OCI-LY1 (cell line): ENCODE results near the gene XPO1.

Experiments used
- H2AFZ ChIP-seq: fragments of 200-600 bp; sonication (generic), shearing (Covaris generic); 2 replicates; pipeline ENCODE4 v1.6.0; 2014; ENCODE audit warnings: antibody characterized with exemption, mild to moderate bottlenecking, low read length
- H3F3A ChIP-seq: fragments of 200-600 bp; sonication (generic), shearing (Covaris generic); 2 replicates; pipeline ENCODE4 v1.6.0; 2014; ENCODE audit warnings: mild to moderate bottlenecking, antibody characterized with exemption, low read length, moderate library complexity; ENCODE audit not compliant: insufficient read depth
- H3K27ac ChIP-seq: fragments of 200-600 bp; sonication (generic); 2 replicates; pipeline ENCODE4 v1.5.1; 2014; ENCODE audit warnings: low read length, mixed run types, mild to moderate bottlenecking, low read depth; ENCODE audit not compliant: poor library complexity, severe bottlenecking
- H3K27me3 ChIP-seq: fragments of 200-600 bp; sonication (generic); 2 replicates; pipeline ENCODE4 v1.6.0; 2014; ENCODE audit warnings: antibody characterized with exemption, mild to moderate bottlenecking, low read length, moderate library complexity; ENCODE audit not compliant: insufficient read depth
- H3K36me3 ChIP-seq: fragments of 200-600 bp; sonication (generic); 2 replicates; pipeline ENCODE4 v1.6.1; 2014; ENCODE audit warnings: mild to moderate bottlenecking, antibody characterized with exemption, low read length, moderate library complexity, mixed read lengths; ENCODE audit not compliant: insufficient read depth
- H3K4me1 ChIP-seq: fragments of 200-600 bp; sonication (generic); 2 replicates; pipeline ENCODE4 v1.5.1; 2014; ENCODE audit warnings: mild to moderate bottlenecking, low read length, moderate library complexity; ENCODE audit not compliant: insufficient read depth, severe bottlenecking
- H3K4me2 ChIP-seq: fragments of 200-600 bp; sonication (generic), shearing (Covaris generic); 2 replicates; pipeline ENCODE4 v1.6.1; 2014; ENCODE audit warnings: low read length
- H3K4me3 ChIP-seq: fragments of 200-600 bp; sonication (generic); 2 replicates; pipeline ENCODE4 v1.5.1; 2014; ENCODE audit warnings: low read length, low read depth, mild to moderate bottlenecking, mixed read lengths; ENCODE audit not compliant: poor library complexity, severe bottlenecking
- H3K79me2 ChIP-seq: fragments of 200-600 bp; shearing (Covaris generic); 2 replicates; pipeline ENCODE4 v1.6.1; 2016; ENCODE audit warnings: mixed run types, low read length, mixed read lengths; ENCODE audit not compliant: insufficient read depth
- H3K9ac ChIP-seq: fragments of 200-600 bp; sonication (generic), shearing (Covaris generic); 2 replicates; pipeline ENCODE4 v1.6.1; 2014; ENCODE audit warnings: mild to moderate bottlenecking, low read length, mixed read lengths
- H3K9me2 ChIP-seq: fragments of 200-600 bp; sonication (generic), shearing (Covaris generic); 2 replicates; pipeline ENCODE4 v1.6.1; 2014; ENCODE audit warnings: low read depth, mild to moderate bottlenecking, low read length, mixed read lengths
- H3K9me3 ChIP-seq: fragments of 200-600 bp; shearing (Covaris generic); 2 replicates; pipeline ENCODE4 v1.6.1; 2014; ENCODE audit warnings: low read length, mixed read lengths
- H4K20me1 ChIP-seq: fragments of 200-600 bp; sonication (generic), shearing (Covaris generic); 2 replicates; pipeline ENCODE4 v1.6.0; 2016; ENCODE audit warnings: mild to moderate bottlenecking, low read length; ENCODE audit not compliant: insufficient read depth
- EZH2 ChIP-seq: fragments of 200-600 bp; sonication (generic), shearing (Covaris generic); IDR thresholded peaks from 2 replicates; pipeline ENCODE4 v1.8.0; 2017; ENCODE audit warnings: borderline replicate concordance, mixed run types, mild to moderate bottlenecking, antibody characterized with exemption, low read length, moderate library complexity, mixed read lengths
- TF ChIP-seq, protein P1 (sequence below): fragments of 200-600 bp; sonication (generic), shearing (Covaris generic); IDR thresholded peaks from 2 replicates; pipeline ENCODE4 v1.5.1; 2017; ENCODE audit warnings: mild to moderate bottlenecking, antibody characterized with exemption, low read length, moderate library complexity, mixed read lengths

XPO1 gene

GRCh38 chr2:61566566-61566965 is 28.4 kb upstream of the XPO1 start:
- no peak for TF ChIP-seq EZH2
- TF ChIP-seq, protein P1, sequence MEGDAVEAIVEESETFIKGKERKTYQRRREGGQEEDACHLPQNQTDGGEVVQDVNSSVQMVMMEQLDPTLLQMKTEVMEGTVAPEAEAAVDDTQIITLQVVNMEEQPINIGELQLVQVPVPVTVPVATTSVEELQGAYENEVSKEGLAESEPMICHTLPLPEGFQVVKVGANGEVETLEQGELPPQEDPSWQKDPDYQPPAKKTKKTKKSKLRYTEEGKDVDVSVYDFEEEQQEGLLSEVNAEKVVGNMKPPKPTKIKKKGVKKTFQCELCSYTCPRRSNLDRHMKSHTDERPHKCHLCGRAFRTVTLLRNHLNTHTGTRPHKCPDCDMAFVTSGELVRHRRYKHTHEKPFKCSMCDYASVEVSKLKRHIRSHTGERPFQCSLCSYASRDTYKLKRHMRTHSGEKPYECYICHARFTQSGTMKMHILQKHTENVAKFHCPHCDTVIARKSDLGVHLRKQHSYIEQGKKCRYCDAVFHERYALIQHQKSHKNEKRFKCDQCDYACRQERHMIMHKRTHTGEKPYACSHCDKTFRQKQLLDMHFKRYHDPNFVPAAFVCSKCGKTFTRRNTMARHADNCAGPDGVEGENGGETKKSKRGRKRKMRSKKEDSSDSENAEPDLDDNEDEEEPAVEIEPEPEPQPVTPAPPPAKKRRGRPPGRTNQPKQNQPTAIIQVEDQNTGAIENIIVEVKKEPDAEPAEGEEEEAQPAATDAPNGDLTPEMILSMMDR: no peak
- Histone ChIP-seq H3K79me2 (no peaks in the 10 kb centered on the region), H3K27me3 (no peaks in the 10 kb centered on the region), H3K9ac (no peak overlapping the region), H3K4me2 (no peak overlapping the region), H4K20me1 (no peaks in the 10 kb centered on the region), H3K9me2 (no peaks in the 10 kb centered on the region), H3K4me1 (no peaks in the 10 kb centered on the region), H3K36me3 (no peaks in the 10 kb centered on the region), H3K9me3 (no peaks in the 10 kb centered on the region), H2AFZ (no peak overlapping the region), H3F3A (no peaks in the 10 kb centered on the region), H3K4me3 (no peak overlapping the region), H3K27ac (no peak overlapping the region)

DNA sequence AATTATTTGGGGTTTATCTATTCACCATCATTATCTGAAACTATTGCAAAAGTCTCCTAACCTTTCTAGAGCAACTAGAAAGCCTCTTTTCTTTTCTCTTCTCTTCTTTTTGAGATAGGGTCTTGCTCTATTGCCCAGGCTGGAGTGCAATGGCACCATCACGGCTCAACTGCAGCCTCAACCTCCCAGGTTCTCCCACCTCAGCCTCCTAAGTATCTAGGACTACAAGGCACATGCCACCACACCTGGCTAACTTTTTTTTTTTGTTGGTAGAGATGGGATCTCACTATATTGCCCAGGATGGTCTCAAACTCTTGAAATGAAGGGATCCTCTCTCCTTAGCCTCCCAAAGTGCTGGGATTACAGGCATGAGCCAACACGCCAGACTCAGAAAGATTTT is 24.5 kb upstream of the XPO1 start:
- Histone ChIP-seq H3K27ac (no peak overlapping the region), H3K9me2 (no peaks in the 10 kb centered on the region), H3F3A (no peaks in the 10 kb centered on the region), H3K9ac (no peak overlapping the region), H2AFZ (no peak overlapping the region), H3K79me2 (no peaks in the 10 kb centered on the region), H3K4me1 (no peaks in the 10 kb centered on the region), H3K27me3 (no peaks in the 10 kb centered on the region), H4K20me1 (no peaks in the 10 kb centered on the region), H3K4me3 (no peak overlapping the region), H3K36me3 (no peaks in the 10 kb centered on the region), H3K9me3 (no peaks in the 10 kb centered on the region), H3K4me2 (no peak overlapping the region)
- TF ChIP-seq, protein P1: no peak
- TF ChIP-seq EZH2: no peak

GRCh38 chr2:61558160-61558559 is 20.0 kb upstream of the XPO1 start:
- TF ChIP-seq, protein P1: no peak
- TF ChIP-seq EZH2: no peak
- Histone ChIP-seq H3K27ac (no peak overlapping the region), H3K79me2 (no peaks in the 10 kb centered on the region), H3F3A (no peaks in the 10 kb centered on the region), H3K36me3 (no peaks in the 10 kb centered on the region), H3K4me2 (no peak overlapping the region), H3K9me2 (no peaks in the 10 kb centered on the region), H3K9me3 (no peaks in the 10 kb centered on the region), H4K20me1 (no peaks in the 10 kb centered on the region), H3K27me3 (no peaks in the 10 kb centered on the region), H3K9ac (no peak overlapping the region), H3K4me1 (no peaks in the 10 kb centered on the region), H3K4me3 (no peak overlapping the region), H2AFZ (no peak overlapping the region)
